Cardiac muscle cell (in vitro differentiated cells and primary cell): ENCODE results near the gene GPR139. TPM values are rescaled to one million over a fixed set of nuclear protein-coding genes. Genes with fewer than 3 reads are reported as not detected.
A peak's percentile ranks its signal among the peaks of the same experiment; 100 is the strongest.

Experiments used
- DNase-seq, 2 donors: peaks; one replicate each; pipeline versions ENCODE4 v3.0.0 to v3.0.0-alpha.2; 2010 to 2017; ENCODE audit warnings: low read depth in 1 of 2, low spot score in 1 of 2
- H3K27ac ChIP-seq: fragments of 200-600 bp; sonication (generic); 2 replicates; pipeline ENCODE4 v1.5.1; 2016
- H3K27me3 ChIP-seq: fragments of 200-600 bp; sonication (generic); 2 replicates; pipeline ENCODE4 v1.6.0; 2016; ENCODE audit warnings: control low read depth
- H3K36me3 ChIP-seq: fragments of 200-600 bp; sonication (generic); 2 replicates; pipeline ENCODE4 v1.5.1; 2016; ENCODE audit warnings: control low read depth
- H3K4me1 ChIP-seq: fragments of 200-600 bp; sonication (generic); 2 replicates; pipeline ENCODE4 v1.8.1; 2017; ENCODE audit warnings: low read depth, mild to moderate bottlenecking, mixed run types
- H3K4me3 ChIP-seq: fragments of 200-600 bp; sonication (generic); 2 replicates; pipeline ENCODE4 v1.5.1; 2016; ENCODE audit warnings: mild to moderate bottlenecking
- H3K9me3 ChIP-seq: fragments of 200-600 bp; sonication (generic); 2 replicates; pipeline ENCODE4 v1.5.1; 2017; ENCODE audit warnings: low read depth, mild to moderate bottlenecking, control low read depth
- CTCF ChIP-seq: IDR thresholded peaks from 2 replicates; pipeline ENCODE4 v1.5.1; 2012; ENCODE audit warnings: low read depth, mild to moderate bottlenecking, low read length
- polyA plus RNA-seq: library from polyadenylated mRNA; unstranded; fragments of >200 nt; fragmentation: Nextera tagmentation; extraction: Ambion mirVana; gene quantifications from 2 replicates; pipeline ENCODE4 v1.2.1, GENCODE V29; 2016
- total RNA-seq: library from RNA; depleted of rRNA; stranded (reverse); fragments of >200 nt; gene quantifications from 2 replicates; pipeline ENCODE4 v1.2.3, GENCODE V29; 2016

GPR139 gene
- total and polyA plus RNA-seq, 2 experiments from 2014 or later, result not detected

- TF ChIP-seq CTCF, result no peak
- no peak overlapping the region for H3K27ac ChIP-seq
These were observed 71.6 kb downstream of the GPR139 start for GRCh38 chr16:20001856-20002707.

GRCh38 chr16:19997734-19998133 lies 76.0 kb downstream of the GPR139 start:
- Histone ChIP-seq H3K4me3 (no peak overlapping the region), H3K27ac (no peak overlapping the region), H3K36me3 (no peaks in the 10 kb centered on the region), H3K4me1 (no peaks in the 10 kb centered on the region), H3K9me3 (no peaks in the 10 kb centered on the region), H3K27me3 (no peaks in the 10 kb centered on the region)
- DNase-seq, result no peak
- TF ChIP-seq CTCF, result no peak

More at GRCh38 chr16:20001856-20002707, 71.6 kb downstream of the GPR139 start:
- Histone ChIP-seq H3K36me3 (no peaks in the 10 kb centered on the region), H3K27me3 (no peaks in the 10 kb centered on the region), H3K4me1 (no peaks in the 10 kb centered on the region), H3K4me3 (no peak overlapping the region), H3K9me3 (no peaks in the 10 kb centered on the region)
- peak in 1 of 2 donors; percentile 7 for DNase-seq

GRCh38 chr16:19997264-19997663 lies 76.4 kb downstream of the GPR139 start:
- H3K4me3 ChIP-seq, result no peak overlapping the region
- H3K9me3 ChIP-seq, result no peaks in the 10 kb centered on the region
- H3K36me3 ChIP-seq, result no peaks in the 10 kb centered on the region
- H3K4me1 ChIP-seq, result no peaks in the 10 kb centered on the region
- no peaks in the 10 kb centered on the region for H3K27me3 ChIP-seq
- DNase-seq, result no peak
- no peak overlapping the region for H3K27ac ChIP-seq
- no peak for TF ChIP-seq CTCF

GRCh38 chr16:19994466-19995170 lies 79.1 kb downstream of the GPR139 start:
- Histone ChIP-seq H3K36me3 (no peaks in the 10 kb centered on the region), H3K4me3 (no peak overlapping the region), H3K4me1 (no peaks in the 10 kb centered on the region), H3K9me3 (no peaks in the 10 kb centered on the region), H3K27me3 (no peaks in the 10 kb centered on the region), H3K27ac (no peak overlapping the region)
- DNase-seq, result no peak
- TF ChIP-seq CTCF, result no peak

- DNase-seq, result no peak
- H3K27me3 ChIP-seq, result no peaks in the 10 kb centered on the region
- no peak for TF ChIP-seq CTCF
These were observed 82.1 kb downstream of the GPR139 start for GRCh38 chr16:19991614-19992013.

More at GRCh38 chr16:19991614-19992013, 82.1 kb downstream of the GPR139 start:
- Histone ChIP-seq H3K4me3 (no peak overlapping the region), H3K27ac (no peak overlapping the region), H3K4me1 (no peaks in the 10 kb centered on the region), H3K9me3 (no peaks in the 10 kb centered on the region), H3K36me3 (no peaks in the 10 kb centered on the region)
